Measurements from ENCODE around the gene LRP1B.

- TF ChIP-seq CTCF (conservative IDR thresholded peaks at IDR 0.05 in 1 of 2, IDR thresholded peaks at IDR 0.05 in 1 of 2; ENCODE audit: extremely low read depth in 1 of 2, insufficient read depth in 1 of 2, low read depth in 1 of 2, low read length in 2 of 2) (no peak), EZH2 (IDR thresholded peaks at IDR 0.05; ENCODE audit: borderline replicate concordance, low read length) (no peak)
These were observed 1579.5 kb downstream of the LRP1B start for GRCh38 chr2:140551287-140551686.
